HG03521 (cell line): ENCODE data around the gene CD82.
"Not testable (repeated sequence)": the region's sequence is repeated elsewhere in the genome, so short reads cannot be mapped to it uniquely, and the experiment has no call there.

Source experiments
- ATAC-seq: cut with Tn5 transposase; IDR thresholded peaks from one replicate; pipeline ENCODE4 v1.9.1; 2021; ENCODE audit warnings: mild to moderate bottlenecking, moderate library complexity; ENCODE audit not compliant: unreplicated experiment

CD82 gene

DNA sequence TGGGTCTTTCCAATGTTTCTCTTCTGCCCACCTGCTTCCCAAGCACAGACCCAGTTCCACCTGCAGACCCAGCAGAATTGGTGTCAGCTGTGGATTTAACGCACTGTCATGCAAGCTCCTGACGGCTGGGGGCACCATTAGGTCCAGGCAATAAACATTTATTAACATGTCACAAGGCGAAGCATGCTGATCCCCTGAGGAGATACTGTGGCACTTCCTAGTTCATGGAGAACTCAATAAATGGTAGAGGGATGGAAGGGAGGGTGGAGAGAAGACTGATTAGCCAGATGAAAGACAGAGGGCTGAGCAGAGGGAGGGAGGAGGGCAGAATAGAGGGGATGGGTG, 93.0 kb downstream of the CD82 start:
- ATAC-seq: no peak

DNA sequence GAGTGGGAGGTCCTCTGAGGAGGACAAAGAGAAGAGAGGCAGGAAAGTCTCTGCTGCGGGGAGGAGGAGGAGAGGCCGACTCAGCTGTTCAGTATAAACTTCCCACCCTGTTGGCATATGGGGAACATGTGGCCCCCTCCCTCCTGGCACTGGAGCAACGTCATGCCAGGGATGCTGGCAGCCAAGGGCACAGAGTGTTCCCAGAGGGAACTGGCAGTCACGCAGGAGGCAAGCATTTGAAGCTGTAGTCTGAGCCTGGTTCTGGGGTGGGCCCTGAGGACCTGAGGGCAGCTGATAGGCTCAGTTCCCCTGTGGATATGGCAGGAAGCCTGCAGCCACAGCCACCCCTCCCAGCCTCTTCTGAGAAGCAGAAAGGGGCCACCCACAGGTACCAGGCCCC, 94.2 kb downstream of the CD82 start:
- no peak for ATAC-seq

DNA sequence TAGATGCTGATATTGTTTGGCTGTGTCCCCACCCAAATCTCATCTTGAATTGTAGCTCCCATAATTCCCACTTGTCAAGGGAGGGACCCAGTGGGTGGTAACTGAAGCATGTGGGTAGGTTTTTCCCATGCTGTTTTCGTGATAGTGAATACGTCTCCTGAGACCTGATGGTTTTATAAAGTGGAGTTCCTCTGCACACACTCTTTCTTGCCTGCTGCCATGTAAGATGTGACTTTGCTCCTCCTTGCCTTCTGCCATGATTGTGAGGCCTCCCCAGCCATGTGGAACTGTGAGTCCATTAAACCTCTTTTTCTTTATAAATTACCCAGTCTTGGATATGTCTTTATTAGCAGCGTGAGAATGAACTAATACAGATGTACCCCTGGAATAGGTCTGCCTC, 95.1 kb downstream of the CD82 start:
- ATAC-seq: not testable (repeated sequence)

DNA sequence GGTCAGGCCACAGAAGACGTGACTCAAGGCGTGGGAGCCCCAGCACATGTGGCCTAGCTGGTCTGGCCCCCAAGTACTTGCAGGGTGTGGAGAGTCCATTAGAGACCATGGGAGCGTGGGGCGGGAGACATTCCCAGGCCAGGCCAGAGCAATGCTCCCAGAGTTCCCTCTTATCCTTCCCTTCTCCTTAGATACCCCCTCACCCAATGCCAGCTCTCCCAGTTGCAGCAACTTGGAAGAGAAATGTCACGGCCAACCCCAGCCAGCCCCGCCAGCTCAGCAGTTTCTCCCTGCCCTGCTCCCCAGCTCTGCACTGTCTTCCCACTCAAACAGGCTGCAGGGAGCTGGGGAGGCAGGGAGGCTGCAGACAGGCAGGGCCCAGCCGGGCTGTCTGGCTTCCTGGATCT, 95.9 kb downstream of the CD82 start:
- ATAC-seq: no peak
